GM18858 (cell line): ENCODE data around the gene WNT7A.

Experiments
- ATAC-seq: cut with Tn5 transposase; IDR thresholded peaks from one replicate; pipeline ENCODE4 v1.9.1; 2021; ENCODE audit not compliant: unreplicated experiment

Gene WNT7A

GRCh38 chr3:13885704-13886010, 5.8 kb upstream of the WNT7A start:
- ATAC-seq, result no peak

- ATAC-seq, result no peak
These were observed 5.2 kb upstream of the WNT7A start for GRCh38 chr3:13884851-13885703.

GRCh38 chr3:13883681-13884080, 3.8 kb upstream of the WNT7A start:
- ATAC-seq, result no peak

- ATAC-seq, result no peak
These were observed 3.0 kb upstream of the WNT7A start for GRCh38 chr3:13882876-13883275.

GRCh38 chr3:13881536-13882410, 1.9 kb upstream of the WNT7A start:
- no peak for ATAC-seq

- no peak for ATAC-seq
These were observed 913 bp upstream of the WNT7A start for GRCh38 chr3:13880811-13881156.

- no peak for ATAC-seq
These were observed 547 bp downstream of the WNT7A start for GRCh38 chr3:13879102-13879945.

- no peak for ATAC-seq
These were observed 1.4 kb downstream of the WNT7A start for GRCh38 chr3:13878281-13879101.

- ATAC-seq, result no peak
These were observed 2.0 kb downstream of the WNT7A start for GRCh38 chr3:13877911-13878280.

GRCh38 chr3:13876451-13877100, 3.3 kb downstream of the WNT7A start:
- ATAC-seq, result no peak

GRCh38 chr3:13874891-13875290, 5.0 kb downstream of the WNT7A start:
- ATAC-seq, result no peak

GRCh38 chr3:13873818-13874217, 6.1 kb downstream of the WNT7A start:
- ATAC-seq, result no peak

- no peak for ATAC-seq
These were observed 7.4 kb downstream of the WNT7A start for GRCh38 chr3:13872451-13872850.

- no peak for ATAC-seq
These were observed 8.1 kb downstream of the WNT7A start for GRCh38 chr3:13871791-13872190.

GRCh38 chr3:13870902-13871301, 9.0 kb downstream of the WNT7A start:
- no peak for ATAC-seq

GRCh38 chr3:13869761-13870343, 10.0 kb downstream of the WNT7A start:
- no peak for ATAC-seq

GRCh38 chr3:13868844-13869724, 10.8 kb downstream of the WNT7A start:
- no peak for ATAC-seq

- ATAC-seq, result no peak
These were observed 12.1 kb downstream of the WNT7A start for GRCh38 chr3:13867732-13868131.
